ENCODE data around the gene CDKAL1.

The CDKAL1 gene

DNA sequence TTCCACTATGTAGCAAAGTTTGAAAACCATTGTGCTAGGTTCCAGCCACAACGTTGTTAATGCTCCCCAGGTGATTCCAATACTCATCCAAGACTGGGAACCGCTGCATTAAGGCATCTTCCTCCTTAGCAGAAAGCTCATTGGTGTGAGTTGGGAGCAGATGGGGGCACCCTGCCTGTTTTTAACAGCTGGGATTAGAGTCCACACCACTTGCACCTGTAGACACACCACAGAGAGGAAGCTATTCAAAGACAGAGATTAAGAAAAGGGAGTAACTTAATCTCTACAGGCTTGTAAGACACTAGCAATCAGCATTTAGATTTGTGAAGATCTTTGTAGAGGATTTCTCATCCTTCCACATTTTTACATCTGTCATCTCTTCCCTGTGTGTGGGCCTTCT is 725.4 kb downstream of the CDKAL1 start:
- no peak for DNase-seq (ENCODE audit: low read depth)

GRCh38 chr6:21262504-21262903 is 728.2 kb downstream of the CDKAL1 start:
- no peak for DNase-seq (ENCODE audit: low read depth)

DNA sequence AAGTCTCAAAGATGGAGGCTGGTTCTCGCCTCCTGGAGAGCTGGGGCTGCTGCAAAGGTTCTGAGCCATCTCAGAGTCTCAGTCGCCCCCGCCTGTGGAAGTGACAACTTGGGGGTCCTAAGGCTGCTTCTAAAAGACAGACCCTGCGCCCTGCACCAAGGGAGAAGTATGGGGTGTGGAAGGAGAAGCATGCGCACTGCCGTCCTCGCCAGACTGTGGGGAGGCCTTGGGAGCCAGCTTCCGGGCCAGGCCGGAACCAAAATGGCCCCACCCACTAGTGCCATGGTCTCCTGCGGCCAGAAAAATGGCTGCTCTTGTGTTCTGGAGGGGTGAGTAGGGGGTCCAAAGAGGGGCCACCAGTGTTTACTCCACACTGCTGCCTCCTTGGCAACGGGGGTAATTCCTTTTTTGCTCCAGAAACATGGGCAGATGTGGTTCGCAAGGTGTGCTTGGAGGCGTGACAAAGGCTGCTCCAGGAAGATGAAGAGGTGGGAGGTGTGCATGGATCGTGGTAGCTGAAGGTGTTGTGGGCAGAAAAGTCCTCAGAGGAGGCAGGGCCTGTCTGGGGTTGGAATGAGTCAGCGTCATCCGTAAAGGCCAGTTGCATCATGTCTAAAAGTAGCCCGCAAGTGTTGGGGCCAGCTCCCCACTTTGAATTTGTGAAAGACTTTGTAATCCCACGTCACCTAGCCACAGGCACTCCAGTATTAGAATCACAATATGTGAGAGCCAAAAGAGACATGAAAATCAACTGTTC is 729.5 kb downstream of the CDKAL1 start:
- DNase-seq (ENCODE audit: low read depth), result no peak

DNA sequence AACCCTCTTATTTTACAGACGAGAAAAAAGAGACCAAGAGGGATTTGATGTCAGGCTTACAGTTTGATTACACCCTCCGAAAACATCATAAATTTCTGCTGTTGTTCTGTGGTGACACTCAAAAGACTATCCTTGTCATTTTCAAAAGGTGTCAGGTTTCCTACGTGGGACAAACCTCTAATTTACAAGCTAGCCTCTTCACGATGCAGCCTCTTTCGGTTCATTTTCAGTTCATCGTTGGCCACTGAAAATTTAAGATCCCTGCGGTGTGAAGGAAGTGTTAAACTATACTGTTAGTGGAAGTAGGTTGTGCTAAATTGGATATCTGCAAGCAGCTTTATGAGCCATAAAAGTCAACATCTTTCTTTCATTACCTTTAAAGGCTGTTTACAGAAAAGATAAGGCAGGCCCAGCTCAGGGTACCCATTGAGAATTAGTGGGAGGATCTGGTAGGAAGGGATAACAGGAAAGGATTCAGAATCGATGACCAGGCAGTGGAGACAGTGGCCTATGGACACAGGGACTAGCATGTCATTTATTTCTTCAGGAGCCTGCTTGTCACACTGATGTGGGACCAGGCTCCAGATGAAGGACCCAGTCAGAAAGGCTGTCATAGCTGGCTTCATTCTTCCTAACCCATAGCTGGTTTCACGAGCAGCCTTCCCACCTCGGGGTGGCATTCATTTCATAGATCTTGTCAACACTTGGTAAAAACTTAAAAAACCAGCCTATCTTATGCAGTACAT is 730.2 kb downstream of the CDKAL1 start:
- no peak for DNase-seq (ENCODE audit: low read depth)

GRCh38 chr6:21265034-21265729 is 730.9 kb downstream of the CDKAL1 start:
- no peak for DNase-seq (ENCODE audit: low read depth)

DNA sequence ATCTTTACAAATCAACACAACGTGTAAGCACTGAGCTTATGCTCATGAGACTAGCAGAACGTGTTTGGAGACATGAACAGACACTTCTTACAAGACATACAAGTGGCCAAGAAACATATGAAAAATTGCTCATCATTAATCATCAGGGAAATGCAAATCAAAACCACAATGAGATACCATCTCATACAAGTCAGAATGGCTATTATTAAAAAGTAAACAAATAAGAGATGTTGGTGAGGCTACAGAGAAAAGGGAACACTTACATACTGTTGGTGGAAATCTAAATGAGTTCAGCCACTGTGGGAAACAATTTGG is 731.4 kb downstream of the CDKAL1 start:
- no peak for DNase-seq (ENCODE audit: low read depth)

DNA sequence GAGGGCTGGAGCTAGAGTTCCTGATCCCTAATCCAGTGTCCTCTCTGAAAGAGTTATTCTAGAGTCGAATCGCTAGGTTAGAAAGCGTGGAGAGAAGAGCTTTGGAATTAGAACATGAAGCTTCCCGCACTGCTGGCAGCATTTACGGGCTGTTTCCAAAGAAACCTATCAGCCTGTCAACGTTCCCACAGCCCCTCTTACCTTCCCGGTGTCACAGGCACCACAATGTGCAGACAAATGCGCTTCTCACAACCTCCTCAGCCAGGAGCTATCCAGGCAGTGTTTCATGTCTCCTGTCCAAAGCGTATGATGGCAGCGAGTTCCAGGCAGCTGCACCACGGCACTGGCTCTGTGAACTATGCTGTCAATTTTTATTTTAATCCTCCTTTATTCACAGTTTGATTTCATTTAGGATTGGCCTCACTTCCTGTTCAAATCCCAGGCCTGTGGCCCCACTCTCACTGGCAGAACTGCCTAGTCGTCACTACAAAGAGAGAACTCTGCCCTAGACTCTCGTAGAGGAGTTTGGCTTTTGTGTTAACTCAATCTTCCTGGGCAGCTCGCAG is 736.5 kb downstream of the CDKAL1 start:
- DNase-seq (ENCODE audit: low read depth), result no peak

DNA sequence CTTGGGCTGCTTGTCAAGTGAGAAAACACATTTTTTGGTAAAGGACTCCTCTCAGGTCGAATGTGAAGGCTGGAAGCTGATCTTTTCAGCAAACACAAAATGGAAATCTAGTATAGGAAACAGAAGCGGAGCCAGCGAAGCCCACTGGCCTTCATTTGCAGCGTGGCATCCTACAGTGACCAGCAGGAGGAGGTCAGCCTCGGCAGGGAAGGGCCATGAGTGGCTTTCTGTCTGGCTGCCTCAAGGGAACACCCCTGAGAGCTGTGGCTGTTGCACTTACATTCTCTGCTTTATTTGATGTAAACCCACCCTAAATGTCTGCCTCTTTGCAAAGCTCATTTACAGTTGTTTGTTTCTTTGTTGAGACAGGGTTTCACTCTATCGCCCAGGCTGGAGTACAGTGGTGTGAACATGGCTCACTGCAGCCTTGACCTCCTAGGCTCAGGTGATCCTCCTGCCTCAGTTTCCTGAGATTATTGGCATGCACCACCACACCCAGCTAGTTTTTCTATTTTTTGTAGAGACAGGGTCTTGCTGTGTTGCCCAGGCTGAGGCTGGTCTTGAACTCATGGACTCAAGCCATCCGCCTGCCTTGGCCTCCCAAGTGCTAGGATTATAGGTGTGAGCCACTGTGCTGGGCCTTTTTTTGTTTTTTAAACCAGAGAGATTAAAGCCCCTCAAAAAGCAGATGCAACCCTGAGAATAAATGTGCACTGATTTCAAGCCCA is 737.3 kb downstream of the CDKAL1 start:
- no peak for DNase-seq (ENCODE audit: low read depth)

DNA sequence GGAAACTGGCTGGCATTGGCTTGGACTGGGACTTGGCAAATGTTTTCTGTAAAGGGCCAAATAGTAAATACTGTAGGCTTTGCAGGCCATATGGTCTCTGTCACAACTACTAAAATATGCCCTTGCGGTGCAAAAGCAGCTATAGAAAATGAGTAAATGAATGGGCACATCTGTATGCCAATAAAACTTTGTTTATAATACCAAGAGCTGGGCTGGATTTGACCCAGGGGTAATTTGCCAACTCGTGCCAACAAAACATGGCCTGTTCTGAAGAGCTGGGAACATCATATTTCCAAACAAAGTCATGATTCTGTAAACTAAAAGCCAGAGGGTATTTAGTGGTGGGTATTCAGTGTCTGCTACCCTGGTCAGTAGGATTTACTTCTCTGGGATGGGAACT is 739.2 kb downstream of the CDKAL1 start:
- no peak for DNase-seq (ENCODE audit: low read depth)

DNA sequence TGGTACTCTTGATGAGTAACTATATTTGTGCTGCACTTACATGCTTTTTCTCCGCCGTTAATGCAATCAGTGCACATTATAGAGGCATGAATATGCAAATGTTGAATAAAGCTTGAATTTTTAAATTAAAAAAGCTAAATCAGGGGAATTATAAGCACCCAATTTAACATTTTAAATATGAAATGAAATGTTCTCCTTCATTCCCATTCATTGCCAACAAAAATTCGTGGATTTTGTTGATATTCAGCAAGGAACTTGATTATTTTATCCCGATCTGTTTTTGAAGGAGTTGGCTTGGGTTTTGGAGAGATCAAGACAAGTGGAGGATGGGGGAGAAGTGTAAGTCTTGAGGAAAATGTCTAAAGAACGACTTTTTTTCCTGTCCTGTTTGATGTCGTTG is 740.6 kb downstream of the CDKAL1 start:
- DNase-seq (ENCODE audit: low read depth), result no peak

DNA sequence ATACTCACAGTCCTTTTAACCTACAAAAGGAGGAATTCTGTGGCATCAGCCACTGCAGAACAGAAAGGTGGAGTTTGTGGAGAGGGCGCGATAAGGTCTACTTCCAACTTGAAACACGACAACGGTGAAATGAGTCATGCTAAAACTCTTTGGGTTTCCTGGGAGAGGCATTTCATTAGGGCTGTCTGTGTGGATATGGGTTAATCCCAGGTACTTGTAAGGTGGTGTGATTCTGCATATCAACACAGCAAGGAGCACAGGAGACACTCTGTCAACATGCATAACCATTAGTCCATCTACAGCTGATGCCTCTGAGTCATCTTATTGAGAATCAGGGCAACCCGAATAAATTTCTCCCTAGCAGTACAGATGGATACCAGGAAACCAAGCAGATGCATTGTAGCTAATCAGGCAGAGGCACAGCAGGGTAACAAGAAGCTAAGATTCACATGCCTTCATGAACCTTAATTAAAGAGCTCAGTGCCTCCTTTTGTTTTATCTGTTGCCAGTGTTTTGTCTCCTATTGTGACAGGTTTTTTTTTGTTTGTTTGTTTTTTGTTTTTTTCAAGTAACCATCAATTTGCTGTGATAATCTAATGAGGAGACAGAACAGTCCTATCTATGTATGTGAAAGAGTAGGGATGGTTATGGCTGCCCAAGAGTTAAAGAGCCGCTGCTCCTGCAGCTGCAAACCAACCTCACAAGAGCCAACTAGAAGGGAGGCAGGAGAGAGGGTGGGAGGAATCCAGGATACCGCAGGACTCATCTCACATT is 743.5 kb downstream of the CDKAL1 start:
- no peak for DNase-seq (ENCODE audit: low read depth)

DNA sequence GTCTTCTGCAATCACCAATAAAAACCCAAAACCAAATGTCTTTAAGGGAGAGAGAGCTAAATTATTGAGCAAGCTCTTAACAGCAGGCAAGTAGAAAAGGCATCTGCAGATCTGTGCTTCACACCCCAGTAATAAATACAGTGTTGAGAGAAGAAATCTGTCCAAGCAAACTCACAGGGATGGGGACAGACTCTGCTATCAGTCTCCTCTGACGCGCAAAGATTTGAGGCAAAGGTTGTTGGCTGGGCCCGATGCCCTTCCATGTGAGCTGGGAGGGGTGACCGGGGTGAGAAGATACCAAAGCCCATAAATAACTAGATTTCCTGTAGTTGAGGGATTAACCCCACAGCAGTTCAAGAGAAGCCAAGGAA is 744.1 kb downstream of the CDKAL1 start:
- no peak for DNase-seq (ENCODE audit: low read depth)

DNA sequence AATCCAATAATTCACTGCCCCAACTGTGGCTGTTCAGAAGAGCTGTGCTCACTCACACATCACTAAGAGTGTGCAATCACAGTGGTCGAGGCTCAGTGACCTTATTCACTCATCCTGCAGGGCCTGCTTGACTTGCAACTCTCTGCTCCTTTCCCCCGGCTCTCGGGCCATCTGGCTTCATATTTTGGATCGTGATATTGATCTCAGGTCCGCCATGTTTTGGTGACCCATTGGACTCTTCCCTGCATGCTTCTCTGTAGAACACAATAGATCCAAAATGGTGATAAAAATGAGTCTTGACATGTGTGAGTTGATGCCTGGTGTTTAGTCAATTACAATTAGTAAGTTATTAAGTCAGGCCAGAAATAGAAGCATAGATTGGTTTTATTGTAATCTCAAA is 745.4 kb downstream of the CDKAL1 start:
- DNase-seq (ENCODE audit: low read depth), result no peak

GRCh38 chr6:21281366-21281765 is 747.1 kb downstream of the CDKAL1 start:
- no peak for DNase-seq (ENCODE audit: low read depth)

Data from stimulated activated CD8-positive, alpha-beta memory T cell treated with anti-CD3 and anti-CD28 coated beads, Interleukin-4, amount 100 ng/mL, for 24 hours (primary cell).